GM12874 (cell line): Measurements from ENCODE around the gene TMEM218.

Experiments
- TF ChIP-seq, protein P1 (sequence below): IDR thresholded peaks from 2 replicates; pipeline ENCODE4 v1.5.1; 2011; ENCODE audit warnings: low read depth, mild to moderate bottlenecking, control low read depth, low read length, moderate library complexity; ENCODE audit not compliant: insufficient read depth

Gene TMEM218

DNA sequence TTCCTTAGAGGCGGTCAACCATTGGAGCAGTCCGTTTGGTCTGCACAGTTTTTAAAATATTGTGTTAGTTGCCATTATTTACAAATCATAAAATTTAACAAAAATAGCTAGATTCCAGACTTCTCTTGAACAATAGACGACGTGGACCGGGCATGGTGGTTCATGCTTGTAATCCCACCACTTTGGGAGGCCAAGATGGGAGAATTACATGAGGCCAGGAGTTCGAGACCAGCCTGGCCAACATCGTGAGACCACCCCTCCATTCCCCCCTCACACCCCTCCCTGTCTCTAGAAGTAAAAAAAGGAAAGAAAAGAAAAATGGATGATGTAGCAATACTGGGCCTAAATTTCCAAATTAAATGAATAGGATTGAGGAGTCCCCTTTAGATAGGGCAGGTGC is 47.4 kb downstream of the TMEM218 start:
- TF ChIP-seq, protein P1, sequence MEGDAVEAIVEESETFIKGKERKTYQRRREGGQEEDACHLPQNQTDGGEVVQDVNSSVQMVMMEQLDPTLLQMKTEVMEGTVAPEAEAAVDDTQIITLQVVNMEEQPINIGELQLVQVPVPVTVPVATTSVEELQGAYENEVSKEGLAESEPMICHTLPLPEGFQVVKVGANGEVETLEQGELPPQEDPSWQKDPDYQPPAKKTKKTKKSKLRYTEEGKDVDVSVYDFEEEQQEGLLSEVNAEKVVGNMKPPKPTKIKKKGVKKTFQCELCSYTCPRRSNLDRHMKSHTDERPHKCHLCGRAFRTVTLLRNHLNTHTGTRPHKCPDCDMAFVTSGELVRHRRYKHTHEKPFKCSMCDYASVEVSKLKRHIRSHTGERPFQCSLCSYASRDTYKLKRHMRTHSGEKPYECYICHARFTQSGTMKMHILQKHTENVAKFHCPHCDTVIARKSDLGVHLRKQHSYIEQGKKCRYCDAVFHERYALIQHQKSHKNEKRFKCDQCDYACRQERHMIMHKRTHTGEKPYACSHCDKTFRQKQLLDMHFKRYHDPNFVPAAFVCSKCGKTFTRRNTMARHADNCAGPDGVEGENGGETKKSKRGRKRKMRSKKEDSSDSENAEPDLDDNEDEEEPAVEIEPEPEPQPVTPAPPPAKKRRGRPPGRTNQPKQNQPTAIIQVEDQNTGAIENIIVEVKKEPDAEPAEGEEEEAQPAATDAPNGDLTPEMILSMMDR = no peak

- TF ChIP-seq, protein P1 = no peak
Measured at GRCh38 chr11:125063429-125064043, 47.9 kb downstream of the TMEM218 start.

DNA sequence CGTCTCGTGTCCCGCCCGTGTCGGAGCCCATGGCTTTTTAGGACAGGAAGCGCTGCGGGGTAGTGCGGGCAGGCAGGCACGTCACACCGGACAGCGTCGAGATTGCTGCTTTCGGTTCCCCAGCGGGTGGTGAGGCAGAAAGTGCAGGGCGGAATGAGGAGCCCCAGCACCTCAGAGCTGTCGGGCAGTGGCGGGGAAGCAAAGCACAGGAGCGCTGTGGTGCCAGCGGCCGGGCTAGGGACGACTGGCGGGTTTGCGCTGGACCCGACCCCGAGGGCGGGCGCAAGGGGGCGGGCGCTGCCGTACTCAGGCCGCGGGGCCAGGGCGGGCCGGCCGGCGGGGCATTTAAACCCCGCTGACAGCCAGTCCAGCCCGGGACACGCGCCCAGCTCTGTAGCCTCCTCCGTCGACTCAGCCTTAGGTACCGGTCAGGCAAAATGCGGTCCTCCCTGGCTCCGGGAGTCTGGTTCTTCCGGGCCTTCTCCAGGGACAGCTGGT is 48.4 kb downstream of the TMEM218 start, which contains the start of gene SLC37A2:
Gene SLC37A2, plus strand, starts transcription at position 375 of the 498 bp plus-strand sequence. Its CDS starts 63 bp downstream, at position 438.
- TF ChIP-seq, protein P1 = 0 out of 2 replicates have a peak, but pooled peaks have one; percentile 19

- TF ChIP-seq, protein P1 = no peak
Measured at GRCh38 chr11:125062218-125062930, 49.1 kb downstream of the TMEM218 start.

GRCh38 chr11:125061281-125061680 is 50.1 kb downstream of the TMEM218 start:
- TF ChIP-seq, protein P1 = no peak

GRCh38 chr11:125057693-125058016 is 53.8 kb downstream of the TMEM218 start:
- TF ChIP-seq, protein P1 = no peak

GRCh38 chr11:125056931-125057692 is 54.3 kb downstream of the TMEM218 start:
- TF ChIP-seq, protein P1 = no peak
